Measurements from ENCODE around the gene SELENOW. TPM values are rescaled to one million over a fixed set of nuclear protein-coding genes. Genes with fewer than 3 reads are reported as not detected.
"Not testable (repeated sequence)": the region's sequence is repeated elsewhere in the genome, so short reads cannot be mapped to it uniquely, and the experiment has no call there.

Gene SELENOW
- total RNA-seq, 3 donors from 2014 or later = 297 to 525 (median 450) TPM

DNA sequence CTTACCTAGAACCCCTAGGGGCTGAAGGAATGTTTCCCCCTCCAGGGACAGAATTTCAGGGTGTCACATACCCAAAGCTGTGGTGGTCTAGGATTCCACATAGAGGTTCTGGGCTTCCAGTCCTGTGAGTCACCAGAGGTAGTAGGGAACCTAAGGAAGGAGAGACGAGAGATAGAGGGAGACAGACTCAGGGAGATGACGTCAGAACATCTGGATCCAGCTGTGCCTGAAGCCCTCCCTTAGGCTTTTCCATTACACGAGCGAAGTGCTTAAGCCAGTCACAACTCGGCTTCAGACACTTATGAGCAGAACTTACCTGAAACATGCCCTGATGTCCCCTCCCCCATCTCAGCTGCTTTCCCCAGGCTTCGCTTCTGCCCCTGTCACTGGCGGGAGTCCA lies 11.8 kb upstream of the SELENOW start:
- no peak for DNase-seq (ENCODE audit: low spot score in 2 of 2)
- no peak overlapping the region for H3K4me3 ChIP-seq
- intact Hi-C loops (cut with DNase I; ENCODE audit: low total_unique reads) = no loop called here
- no peak overlapping the region for H3K27ac ChIP-seq
- H3K27me3 ChIP-seq = no peaks in the 10 kb centered on the region
- no peaks in the 10 kb centered on the region for H3K9me3 ChIP-seq
- TF ChIP-seq POLR2AphosphoS5 (IDR thresholded peaks at IDR 0.05) (no peak), POLR2A (IDR thresholded peaks at IDR 0.05) (no peak)
- TF ChIP-seq, protein P1, sequence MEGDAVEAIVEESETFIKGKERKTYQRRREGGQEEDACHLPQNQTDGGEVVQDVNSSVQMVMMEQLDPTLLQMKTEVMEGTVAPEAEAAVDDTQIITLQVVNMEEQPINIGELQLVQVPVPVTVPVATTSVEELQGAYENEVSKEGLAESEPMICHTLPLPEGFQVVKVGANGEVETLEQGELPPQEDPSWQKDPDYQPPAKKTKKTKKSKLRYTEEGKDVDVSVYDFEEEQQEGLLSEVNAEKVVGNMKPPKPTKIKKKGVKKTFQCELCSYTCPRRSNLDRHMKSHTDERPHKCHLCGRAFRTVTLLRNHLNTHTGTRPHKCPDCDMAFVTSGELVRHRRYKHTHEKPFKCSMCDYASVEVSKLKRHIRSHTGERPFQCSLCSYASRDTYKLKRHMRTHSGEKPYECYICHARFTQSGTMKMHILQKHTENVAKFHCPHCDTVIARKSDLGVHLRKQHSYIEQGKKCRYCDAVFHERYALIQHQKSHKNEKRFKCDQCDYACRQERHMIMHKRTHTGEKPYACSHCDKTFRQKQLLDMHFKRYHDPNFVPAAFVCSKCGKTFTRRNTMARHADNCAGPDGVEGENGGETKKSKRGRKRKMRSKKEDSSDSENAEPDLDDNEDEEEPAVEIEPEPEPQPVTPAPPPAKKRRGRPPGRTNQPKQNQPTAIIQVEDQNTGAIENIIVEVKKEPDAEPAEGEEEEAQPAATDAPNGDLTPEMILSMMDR (IDR thresholded peaks at IDR 0.05) = no peak
- H3K4me1 ChIP-seq = no peaks in the 10 kb centered on the region
- no peaks in the 10 kb centered on the region for H3K36me3 ChIP-seq

DNA sequence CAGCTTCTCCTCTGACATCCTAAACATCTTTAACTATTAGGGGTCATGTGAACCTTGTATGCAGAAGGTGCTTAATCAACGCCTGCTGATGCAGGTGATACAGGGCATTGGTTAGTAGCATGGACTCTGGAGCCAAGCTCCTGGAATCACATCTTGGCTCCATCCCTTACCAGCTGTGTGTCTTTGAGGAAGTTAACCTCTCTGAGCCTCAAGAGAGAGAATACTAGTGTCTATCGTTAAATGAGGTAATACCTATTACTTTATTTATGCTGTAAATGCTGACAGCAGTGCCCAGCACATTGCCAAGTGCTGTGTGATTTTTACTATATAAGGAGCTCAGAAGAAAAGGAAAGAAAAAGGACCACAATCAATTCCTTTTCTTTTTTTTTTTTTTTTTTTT lies 11.2 kb upstream of the SELENOW start:
- Histone ChIP-seq H3K27ac (no peak overlapping the region), H3K36me3 (no peaks in the 10 kb centered on the region), H3K4me1 (no peaks in the 10 kb centered on the region), H3K4me3 (no peak overlapping the region), H3K27me3 (no peaks in the 10 kb centered on the region), H3K9me3 (no peaks in the 10 kb centered on the region)
- intact Hi-C loops (cut with DNase I; ENCODE audit: low total_unique reads) = no loop called here
- no peak for DNase-seq (ENCODE audit: low spot score in 2 of 2)
- TF ChIP-seq, protein P1 (IDR thresholded peaks at IDR 0.05) = no peak
- TF ChIP-seq POLR2AphosphoS5 (IDR thresholded peaks at IDR 0.05) (no peak), POLR2A (IDR thresholded peaks at IDR 0.05) (no peak)

DNA sequence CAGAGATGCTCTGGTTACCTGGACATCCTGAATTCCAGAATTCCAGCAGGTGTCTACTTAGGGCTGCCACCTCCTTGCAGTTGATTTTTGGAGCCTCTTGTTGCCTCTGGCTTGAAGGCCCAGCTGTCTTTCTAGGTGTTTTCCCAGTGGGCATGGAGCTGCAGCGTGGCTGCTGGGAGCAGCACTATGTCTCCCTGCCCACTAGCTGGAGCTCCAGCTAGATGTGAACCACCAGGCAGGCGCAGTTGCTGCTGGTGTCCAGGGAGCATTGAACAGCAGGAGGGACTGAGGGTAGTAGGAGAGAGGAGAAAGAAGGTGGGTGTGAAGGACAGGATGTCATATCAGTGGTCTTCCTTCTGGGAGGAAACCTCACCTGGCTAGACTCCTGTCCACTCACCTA lies 9.9 kb upstream of the SELENOW start:
- H3K9me3 ChIP-seq = no peaks in the 10 kb centered on the region
- H3K27ac ChIP-seq = no peak overlapping the region
- no peaks in the 10 kb centered on the region for H3K36me3 ChIP-seq
- no peak overlapping the region for H3K4me3 ChIP-seq
- no peaks in the 10 kb centered on the region for H3K4me1 ChIP-seq
- no peaks in the 10 kb centered on the region for H3K27me3 ChIP-seq
- no peak for DNase-seq (ENCODE audit: low spot score in 2 of 2)
- no peak for TF ChIP-seq POLR2A (IDR thresholded peaks at IDR 0.05)
- no peak for TF ChIP-seq POLR2AphosphoS5 (IDR thresholded peaks at IDR 0.05)
- intact Hi-C loops (cut with DNase I; ENCODE audit: low total_unique reads) = no loop called here

DNA sequence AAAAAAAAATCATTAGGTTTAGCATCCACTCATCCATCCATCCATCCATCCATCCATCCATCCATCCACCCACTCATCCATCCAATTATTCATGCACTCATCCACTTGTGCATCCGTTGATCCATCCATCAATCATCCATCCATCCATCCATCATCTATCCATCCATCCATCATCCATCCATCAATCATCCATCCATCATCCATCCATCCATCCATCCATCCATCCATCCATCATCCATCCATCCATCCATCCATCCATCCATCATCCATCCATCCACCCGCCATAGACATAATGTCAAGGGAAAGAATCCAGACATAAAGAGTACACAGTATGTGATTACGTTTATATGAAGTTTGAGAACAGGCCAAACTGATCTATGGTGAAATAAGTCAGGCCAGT lies 9.0 kb upstream of the SELENOW start:
- intact Hi-C loops (cut with DNase I; ENCODE audit: low total_unique reads) = no loop called here
- no peak overlapping the region for H3K4me3 ChIP-seq
- no peak for TF ChIP-seq POLR2A (IDR thresholded peaks at IDR 0.05)
- TF ChIP-seq POLR2AphosphoS5 (IDR thresholded peaks at IDR 0.05) = no peak
- TF ChIP-seq, protein P1 (IDR thresholded peaks at IDR 0.05) = no peak

DNA sequence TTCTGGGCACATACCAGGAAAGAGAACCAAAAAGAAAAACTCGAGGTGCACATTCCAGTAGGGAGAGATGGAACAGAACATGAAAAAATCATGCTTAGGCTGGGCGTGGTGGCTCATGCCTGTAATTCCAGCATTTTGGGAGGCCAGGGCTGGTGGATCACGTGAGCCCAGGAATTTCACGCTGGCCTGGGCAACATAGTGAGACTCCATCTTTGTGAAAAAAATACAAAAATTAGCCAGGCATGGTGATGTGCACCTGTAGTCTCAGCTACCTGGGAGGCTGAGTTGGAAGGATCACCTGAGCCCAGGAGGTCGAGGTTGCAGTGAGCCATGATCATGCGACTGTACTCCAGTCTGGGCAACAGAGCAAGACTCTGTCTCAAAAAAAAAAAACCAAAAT lies 7.2 kb upstream of the SELENOW start:
- intact Hi-C loops (cut with DNase I; ENCODE audit: low total_unique reads); H3K27me3 ChIP-seq; H3K9me3 ChIP-seq; H3K4me3 ChIP-seq; DNase-seq (ENCODE audit: low spot score in 2 of 2); H3K36me3 ChIP-seq; H3K27ac ChIP-seq; H3K4me1 ChIP-seq: not testable (repeated sequence)

More for the DNA sequence above, 9.0 kb upstream of the SELENOW start:
- no peak for DNase-seq (ENCODE audit: low spot score in 2 of 2)
- H3K4me1 ChIP-seq = no peaks in the 10 kb centered on the region
- H3K27me3 ChIP-seq = no peaks in the 10 kb centered on the region
- H3K27ac ChIP-seq = no peak overlapping the region
- H3K9me3 ChIP-seq = no peaks in the 10 kb centered on the region
- no peaks in the 10 kb centered on the region for H3K36me3 ChIP-seq

DNA sequence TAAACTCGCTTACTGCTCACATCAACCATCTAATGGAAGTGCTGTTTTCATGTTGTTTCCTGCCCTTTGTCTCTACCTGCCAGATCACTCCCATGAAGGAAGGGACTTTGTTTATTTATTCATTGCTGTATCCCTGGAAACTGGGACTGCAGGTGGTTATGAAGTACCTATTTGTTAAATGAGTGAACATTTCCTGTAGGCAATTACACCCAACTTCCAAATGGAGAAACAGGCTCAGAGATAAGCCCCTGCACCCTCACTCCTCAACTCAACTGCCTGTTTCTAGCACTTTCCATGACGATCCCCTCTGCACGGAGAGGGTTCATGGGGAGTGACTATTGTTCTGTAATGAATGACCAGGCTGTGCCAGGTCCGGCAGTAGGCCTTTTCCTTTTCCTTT lies 1.9 kb upstream of the SELENOW start:
- intact Hi-C loops (cut with DNase I; ENCODE audit: low total_unique reads) = no loop called here
- Histone ChIP-seq H3K27ac (peak overlapping the region; percentile 98 to 99), H3K9me3 (no peaks in the 10 kb centered on the region), H3K4me1 (peaks cover 0 to 5% of the 10 kb centered on the region in 2 donors), H3K27me3 (no peaks in the 10 kb centered on the region), H3K36me3 (no peaks in the 10 kb centered on the region), H3K4me3 (no peak overlapping the region)
- TF ChIP-seq, protein P1 (IDR thresholded peaks at IDR 0.05) = no peak
- TF ChIP-seq POLR2A (IDR thresholded peaks at IDR 0.05) (no peak), POLR2AphosphoS5 (IDR thresholded peaks at IDR 0.05) (peak in 1 of 3 donors; percentile 16)
- DNase-seq (ENCODE audit: low spot score in 2 of 2) = no peak

DNA sequence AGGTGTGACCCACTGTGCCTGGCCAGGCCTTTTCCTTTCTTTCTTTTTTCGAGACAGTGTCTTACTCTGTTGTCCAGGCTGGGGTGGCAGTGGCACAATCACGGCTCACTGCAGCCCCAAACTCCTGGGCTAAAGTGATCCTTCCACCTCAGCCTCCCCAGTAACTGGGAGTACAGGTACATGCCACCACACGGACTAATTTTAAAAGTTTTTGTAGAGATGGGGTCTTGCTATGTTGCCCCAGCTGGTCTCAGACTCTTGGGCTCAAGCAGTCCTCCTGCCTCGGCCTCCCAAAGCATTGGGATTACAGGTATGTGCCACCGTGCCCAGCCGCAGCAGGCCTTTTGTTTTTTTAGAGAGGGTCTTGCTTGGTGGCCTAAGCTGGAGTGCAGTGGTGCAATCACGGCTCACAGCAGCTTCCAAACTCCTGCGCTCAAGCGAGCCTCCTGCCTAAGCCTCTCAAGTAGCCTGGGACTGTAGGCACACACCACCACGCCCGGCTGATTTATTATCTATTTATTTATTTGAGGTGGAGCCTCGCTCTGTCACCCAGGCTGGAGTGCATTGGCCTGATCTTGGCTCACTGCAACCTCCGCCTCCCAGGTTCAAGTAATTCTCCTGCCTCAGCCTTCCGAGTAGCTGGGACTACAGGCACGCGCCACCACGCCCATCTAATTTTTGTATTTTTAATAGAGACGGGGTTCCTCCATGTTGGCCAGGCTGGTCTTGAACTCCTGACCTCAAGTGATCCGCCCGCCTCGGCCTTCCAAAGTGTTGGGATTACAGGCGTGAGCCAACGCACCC lies 1.1 kb upstream of the SELENOW start:
- H3K9me3 ChIP-seq; DNase-seq (ENCODE audit: low spot score in 2 of 2); intact Hi-C loops (cut with DNase I; ENCODE audit: low total_unique reads); H3K27me3 ChIP-seq; H3K36me3 ChIP-seq; H3K4me1 ChIP-seq: not testable (repeated sequence)
- Histone ChIP-seq H3K27ac (peak overlapping the region; percentile 98 to 99), H3K4me3 (peak overlapping the region; percentile 77 to 96 (median 83))

Measured in breast epithelium (tissue), 4 donors.